ENCODE data around the gene RPS19BP1. TPM values are rescaled to one million over a fixed set of nuclear protein-coding genes. Genes with fewer than 3 reads are reported as not detected.

Gene RPS19BP1
- polyA plus RNA-seq, 2 of the 4 experiments (the other 2 are of a cell fraction) = 51.1 to 74.0 TPM

GRCh38 chr22:39570665-39571064 is 38.1 kb upstream of the RPS19BP1 start, which contains the start of gene CACNA1I:
TSS of gene CACNA1I (plus strand) at chr22:39570753. CDS start at chr22:39570753, 0 bp downstream.
- Histone ChIP-seq H3K9me3 (no peaks in the 10 kb centered on the region), H3K4me3 (no peak within 1 kb of the TSS), H3K4me2 (no peak within 1 kb of the TSS), H3K4me1 (peaks cover 18% of the 10 kb centered on the region), H3K27ac (no peak within 1 kb of the TSS)
- ChIA-PET CTCF (interaction anchor here (1.0 kb wide), 1 partner anchor 11 kb away, joined by 5 read pairs; no protein-coding TSS in a partner anchor), POLR2A (no interaction called here)
- DNase-seq (ENCODE audit: low read depth in 1 of 2, low spot score in 1 of 2) (no peak), FAIRE-seq (no peak), ATAC-seq (no peak)
- WGBS (ENCODE audit: missing lambda C conversion rate) = 58% methylated on average over 8 of the region's 14 CpGs
- TF ChIP-seq MAFK (IDR thresholded peaks at IDR 0.05; ENCODE audit: partially characterized antibody) (no peak), TFCP2L1 (CRISPR knock-in tag; IDR thresholded peaks at IDR 0.05) (no peak), RARB (CRISPR knock-in tag; IDR thresholded peaks at IDR 0.05) (no peak), NR3C1 (IDR thresholded peaks at IDR 0.05) (no peak), MYC (IDR thresholded peaks at IDR 0.05; ENCODE audit: borderline replicate concordance, low read length) (no peak), JUN (IDR thresholded peaks at IDR 0.05) (no peak)

- TF ChIP-seq CBX2 (IDR thresholded peaks at IDR 0.05; ENCODE audit: borderline replicate concordance, low read depth) = no peak
- TF ChIP-seq CBX8 (IDR thresholded peaks at IDR 0.05) = no peak
- ChIA-PET CTCF (interaction anchor here (1.0 kb wide), 1 partner anchor 11 kb away, joined by 5 read pairs; no protein-coding TSS in a partner anchor), POLR2A (no interaction called here)
- 77% methylated on average over 3 of the region's 3 CpGs for WGBS (ENCODE audit: missing lambda C conversion rate)
- H3K4me3 ChIP-seq = no peak overlapping the region
- no peak overlapping the region for H3K4me2 ChIP-seq
- H3K4me1 ChIP-seq = peaks cover 15% of the 10 kb centered on the region
- FAIRE-seq = no peak
- H3K9me3 ChIP-seq = no peaks in the 10 kb centered on the region
- H3K27ac ChIP-seq = no peak overlapping the region
- DNase-seq (ENCODE audit: low read depth in 1 of 2, low spot score in 1 of 2) = no peak
- no peak for ATAC-seq
Measured at GRCh38 chr22:39570226-39570625, 37.7 kb upstream of the RPS19BP1 start.

- Histone ChIP-seq H3K4me3 (no peak overlapping the region), H3K4me2 (no peak overlapping the region), H3K9me3 (no peaks in the 10 kb centered on the region), H3K4me1 (peaks cover 3% of the 10 kb centered on the region), H3K27ac (no peak overlapping the region)
- ChIA-PET CTCF (interaction anchor here (0.7 to 1.6 kb wide), 3 partner anchors 10 to 35 kb away, joined by 3 to 6 read pairs (median 5); no protein-coding TSS in a partner anchor), POLR2A (no interaction called here)
- no peak for DNase-seq (ENCODE audit: low read depth in 1 of 2, low spot score in 1 of 2)
- 87% methylated on average over 5 of the region's 7 CpGs for WGBS (ENCODE audit: missing lambda C conversion rate)
- TF ChIP-seq JUNB (IDR thresholded peaks at IDR 0.05) = no peak
- TF ChIP-seq KDM5A (IDR thresholded peaks at IDR 0.05) = no peak
- no peak for TF ChIP-seq NFE2L2 (conservative IDR thresholded peaks at IDR 0.05; ENCODE audit: low read length)
- no peak for TF ChIP-seq MYC (IDR thresholded peaks at IDR 0.05; ENCODE audit: borderline replicate concordance, low read length)
- TF ChIP-seq HES2 (IDR thresholded peaks at IDR 0.05) = no peak
- no peak for TF ChIP-seq SREBF2 (IDR thresholded peaks at IDR 0.05)
- no peak for TF ChIP-seq HDAC2 (IDR thresholded peaks at IDR 0.05)
- no peak for TF ChIP-seq CBX2 (IDR thresholded peaks at IDR 0.05; ENCODE audit: borderline replicate concordance, low read depth)
- no peak for FAIRE-seq
- no peak for ATAC-seq
Measured at GRCh38 chr22:39569066-39569465, 36.5 kb upstream of the RPS19BP1 start.

- Histone ChIP-seq H3K9me3 (no peaks in the 10 kb centered on the region), H3K4me2 (no peak overlapping the region), H3K27ac (no peak overlapping the region), H3K4me1 (no peaks in the 10 kb centered on the region), H3K4me3 (no peak overlapping the region)
- TF ChIP-seq POLR2A (IDR thresholded peaks at IDR 0.05; ENCODE audit: low read length) (no peak), BHLHE40 (IDR thresholded peaks at IDR 0.05; ENCODE audit: low read depth, low read length) (no peak), ZC3H11A (IDR thresholded peaks at IDR 0.05) (no peak), EHF (CRISPR knock-in tag; IDR thresholded peaks at IDR 0.05) (no peak), PBX3 (IDR thresholded peaks at IDR 0.05) (no peak), EP300 (IDR thresholded peaks at IDR 0.05) (no peak), NPAS2 (CRISPR knock-in tag; IDR thresholded peaks at IDR 0.05; ENCODE audit: borderline replicate concordance) (no peak), HMGXB4 (CRISPR knock-in tag; IDR thresholded peaks at IDR 0.05; ENCODE audit: borderline replicate concordance) (no peak), HOXB5 (CRISPR knock-in tag; IDR thresholded peaks at IDR 0.05) (no peak), ZSCAN20 (CRISPR knock-in tag; IDR thresholded peaks at IDR 0.05) (no peak)
- POLR2A ChIA-PET = no interaction called here
- CTCF ChIA-PET = interaction anchor here (1.3 to 1.6 kb wide), 2 partner anchors 9 to 33 kb away, joined by 5 to 6 read pairs; no protein-coding TSS in a partner anchor
- DNase-seq (ENCODE audit: low read depth in 1 of 2, low spot score in 1 of 2) (no peak), FAIRE-seq (no peak), ATAC-seq (no peak)
- 66% methylated on average over 12 of the region's 19 CpGs for WGBS (ENCODE audit: missing lambda C conversion rate)
Measured at GRCh38 chr22:39568278-39568981, 35.9 kb upstream of the RPS19BP1 start.
